SU-DHL-6 (cell line): Measurements from ENCODE around the gene HSD17B4.
"Not testable (repeated sequence)": the region's sequence is repeated elsewhere in the genome, so short reads cannot be mapped to it uniquely, and the experiment has no call there.

Source experiments
- H2AFZ ChIP-seq: fragments of 200-600 bp; sonication (generic); 2 replicates; pipeline ENCODE4 v1.6.1; 2014; ENCODE audit warnings: low read depth, mild to moderate bottlenecking, moderate library complexity, mixed read lengths, antibody characterized with exemption, low read length; ENCODE audit not compliant: severe bottlenecking
- H3F3A ChIP-seq: fragments of 200-600 bp; shearing (Covaris generic); 2 replicates; pipeline ENCODE4 v1.6.0; 2016; ENCODE audit warnings: antibody characterized with exemption, mild to moderate bottlenecking; ENCODE audit not compliant: insufficient read depth
- H3K27ac ChIP-seq: fragments of 200-600 bp; sonication (generic); 2 replicates; pipeline ENCODE4 v1.5.1; 2016; ENCODE audit warnings: low read depth, mild to moderate bottlenecking, low read length, moderate library complexity, mixed read lengths
- H3K27me3 ChIP-seq: fragments of 200-600 bp; sonication (generic), shearing (Covaris generic); 2 replicates; pipeline ENCODE4 v1.6.0; 2014; ENCODE audit warnings: mild to moderate bottlenecking, low read length
- H3K36me3 ChIP-seq: fragments of 200-600 bp; sonication (generic); 2 replicates; pipeline ENCODE4 v1.6.1; 2014; ENCODE audit warnings: mild to moderate bottlenecking, low read length, mixed read lengths
- H3K4me2 ChIP-seq: fragments of 300-600, 200-600 bp; shearing (Covaris generic), sonication (generic); 2 replicates; pipeline ENCODE4 v1.6.0; 2014; ENCODE audit warnings: low read length, low read depth, mild to moderate bottlenecking; ENCODE audit not compliant: poor library complexity, severe bottlenecking
- H3K4me3 ChIP-seq: fragments of 200-600 bp; sonication (generic); 2 replicates; pipeline ENCODE4 v1.5.1; 2014; ENCODE audit warnings: antibody characterized with exemption, low read length, mild to moderate bottlenecking, mixed read lengths; ENCODE audit not compliant: insufficient read depth, poor library complexity, severe bottlenecking
- H3K79me2 ChIP-seq: fragments of 200-600 bp; sonication (generic); 2 replicates; pipeline ENCODE4 v1.6.1; 2014; ENCODE audit warnings: mild to moderate bottlenecking, low read length, moderate library complexity; ENCODE audit not compliant: insufficient read depth
- H3K9ac ChIP-seq: fragments of 200-600 bp; sonication (generic); 2 replicates; pipeline ENCODE4 v1.7.0; 2014; ENCODE audit warnings: mild to moderate bottlenecking, low read length
- H3K9me2 ChIP-seq: fragments of 200-600 bp; sonication (generic); replicated peaks from 2 replicates; pipeline ENCODE4 v1.6.1; 2014; ENCODE audit warnings: low read length; ENCODE audit not compliant: insufficient read depth
- H3K9me3 ChIP-seq: fragments of 200-600 bp; sonication (generic); 2 replicates; pipeline ENCODE4 v1.6.1; 2014; ENCODE audit warnings: low read length, mixed read lengths; ENCODE audit not compliant: insufficient read depth
- H4K20me1 ChIP-seq: fragments of 200-600 bp; sonication (generic); 2 replicates; pipeline ENCODE4 v1.6.1; 2014; ENCODE audit warnings: low read depth, mild to moderate bottlenecking, antibody characterized with exemption, low read length, moderate library complexity, mixed read lengths
- EZH2phosphoT487 ChIP-seq: fragments of 200-600 bp; sonication (generic), shearing (Covaris generic); conservative IDR thresholded peaks from 2 replicates; pipeline ENCODE4 v1.6.1; 2018; ENCODE audit warnings: mild to moderate bottlenecking, antibody characterized with exemption, low read length, moderate library complexity, mixed read lengths
- TF ChIP-seq, protein P1 (sequence below): fragments of 200-600 bp; sonication (generic); IDR thresholded peaks from one replicate; pipeline ENCODE4 v1.5.1; 2017; ENCODE audit warnings: antibody characterized with exemption, mild to moderate bottlenecking, low read length, moderate library complexity; ENCODE audit not compliant: insufficient read depth, poor library complexity, severe bottlenecking

HSD17B4 gene

GRCh38 chr5:119484884-119485283 is 32.6 kb downstream of the HSD17B4 start:
- H3K9ac ChIP-seq: no peak overlapping the region
- TF ChIP-seq, protein P1, sequence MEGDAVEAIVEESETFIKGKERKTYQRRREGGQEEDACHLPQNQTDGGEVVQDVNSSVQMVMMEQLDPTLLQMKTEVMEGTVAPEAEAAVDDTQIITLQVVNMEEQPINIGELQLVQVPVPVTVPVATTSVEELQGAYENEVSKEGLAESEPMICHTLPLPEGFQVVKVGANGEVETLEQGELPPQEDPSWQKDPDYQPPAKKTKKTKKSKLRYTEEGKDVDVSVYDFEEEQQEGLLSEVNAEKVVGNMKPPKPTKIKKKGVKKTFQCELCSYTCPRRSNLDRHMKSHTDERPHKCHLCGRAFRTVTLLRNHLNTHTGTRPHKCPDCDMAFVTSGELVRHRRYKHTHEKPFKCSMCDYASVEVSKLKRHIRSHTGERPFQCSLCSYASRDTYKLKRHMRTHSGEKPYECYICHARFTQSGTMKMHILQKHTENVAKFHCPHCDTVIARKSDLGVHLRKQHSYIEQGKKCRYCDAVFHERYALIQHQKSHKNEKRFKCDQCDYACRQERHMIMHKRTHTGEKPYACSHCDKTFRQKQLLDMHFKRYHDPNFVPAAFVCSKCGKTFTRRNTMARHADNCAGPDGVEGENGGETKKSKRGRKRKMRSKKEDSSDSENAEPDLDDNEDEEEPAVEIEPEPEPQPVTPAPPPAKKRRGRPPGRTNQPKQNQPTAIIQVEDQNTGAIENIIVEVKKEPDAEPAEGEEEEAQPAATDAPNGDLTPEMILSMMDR: no peak
- TF ChIP-seq EZH2phosphoT487: no peak
- H3K9me2 ChIP-seq: no peaks in the 10 kb centered on the region
- H3K27me3 ChIP-seq: no peaks in the 10 kb centered on the region
- no peaks in the 10 kb centered on the region for H3K9me3 ChIP-seq
- no peak overlapping the region for H3K4me2 ChIP-seq
- no peaks in the 10 kb centered on the region for H3F3A ChIP-seq
- no peak overlapping the region for H3K4me3 ChIP-seq
- no peaks in the 10 kb centered on the region for H4K20me1 ChIP-seq
- no peaks in the 10 kb centered on the region for H3K79me2 ChIP-seq
- H2AFZ ChIP-seq: no peak overlapping the region
- no peak overlapping the region for H3K27ac ChIP-seq
- peaks cover 13% of the 10 kb centered on the region; the same call in 1 of the 2 replicates for H3K36me3 ChIP-seq

- Histone ChIP-seq H3K36me3 (peaks cover 34% of the 10 kb centered on the region), H3F3A (no peaks in the 10 kb centered on the region), H3K4me3 (no peak overlapping the region), H3K27me3 (no peaks in the 10 kb centered on the region), H3K9me2 (no peaks in the 10 kb centered on the region), H2AFZ (no peak overlapping the region), H3K4me2 (no peak overlapping the region), H3K9ac (no peak overlapping the region), H3K79me2 (no peaks in the 10 kb centered on the region), H4K20me1 (no peaks in the 10 kb centered on the region), H3K9me3 (no peaks in the 10 kb centered on the region; the same call in 1 of the 2 replicates), H3K27ac (no peak overlapping the region)
- no peak for TF ChIP-seq EZH2phosphoT487
- TF ChIP-seq, protein P1: no peak
Observed at GRCh38 chr5:119501671-119502179, 49.4 kb downstream of the HSD17B4 start.

DNA sequence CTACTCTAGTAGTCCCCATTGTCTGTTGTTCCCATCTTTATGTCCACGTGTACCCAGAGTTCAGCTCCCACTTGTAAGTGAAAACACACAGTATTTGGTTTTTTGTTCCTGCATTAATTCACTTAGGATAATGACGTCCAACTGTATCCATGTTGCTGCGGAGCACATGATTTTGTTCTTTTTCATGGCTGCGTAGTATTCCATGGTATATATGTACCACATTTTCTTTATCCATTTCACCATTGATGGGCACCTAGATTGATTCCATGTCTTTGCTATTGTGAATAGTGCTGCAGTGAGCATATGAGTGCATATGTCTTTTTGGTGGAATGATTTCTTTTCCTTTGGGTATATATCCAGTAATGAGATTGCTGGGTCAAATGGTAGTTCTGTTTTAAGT is 51.6 kb downstream of the HSD17B4 start:
- not testable (repeated sequence) for H3F3A ChIP-seq, H3K4me2 ChIP-seq, H3K9me2 ChIP-seq, H3K27me3 ChIP-seq, H3K9ac ChIP-seq, H3K9me3 ChIP-seq, H3K4me3 ChIP-seq, H2AFZ ChIP-seq, H4K20me1 ChIP-seq, H3K27ac ChIP-seq, H3K79me2 ChIP-seq
- peaks cover 36% of the 10 kb centered on the region for H3K36me3 ChIP-seq

- Histone ChIP-seq H3F3A (no peaks in the 10 kb centered on the region), H3K9me3 (no peaks in the 10 kb centered on the region), H3K9me2 (no peaks in the 10 kb centered on the region), H3K36me3 (peaks cover 24% of the 10 kb centered on the region), H2AFZ (no peak overlapping the region), H3K4me3 (no peak overlapping the region), H3K27ac (no peak overlapping the region), H3K9ac (no peak overlapping the region), H4K20me1 (no peaks in the 10 kb centered on the region), H3K27me3 (no peaks in the 10 kb centered on the region), H3K4me2 (no peak overlapping the region), H3K79me2 (no peaks in the 10 kb centered on the region)
- no peak for TF ChIP-seq EZH2phosphoT487
- TF ChIP-seq, protein P1: no peak
Observed at GRCh38 chr5:119512277-119512676, 60.0 kb downstream of the HSD17B4 start.
